ENCODE results near the gene KIAA1671.

KIAA1671 gene

DNA sequence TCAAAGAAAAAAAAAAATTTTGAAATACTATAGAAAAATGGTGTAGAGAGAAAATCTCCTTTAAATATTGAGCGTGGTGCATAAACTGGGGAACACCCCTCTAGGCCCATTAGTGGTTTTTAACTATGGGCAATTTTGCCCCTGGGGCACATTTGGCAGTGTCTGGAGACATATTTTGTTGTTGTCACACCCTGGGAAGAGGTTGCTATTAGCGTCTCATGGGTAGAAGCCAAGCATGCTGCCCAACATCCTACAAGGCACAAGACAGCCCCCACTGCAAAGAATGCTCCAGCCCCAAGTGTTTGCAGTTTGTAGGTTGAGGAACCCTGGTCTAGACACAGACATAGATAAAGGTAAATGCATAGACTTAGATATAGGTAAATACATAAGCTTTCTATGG lies 92.6 kb downstream of the KIAA1671 start:
- no peaks in the 10 kb centered on the region for H3K9me3 Mint-ChIP-seq
- no peak overlapping the region for H3K4me3 Mint-ChIP-seq
- H3K36me3 Mint-ChIP-seq, result no peaks in the 10 kb centered on the region
- ATAC-seq (ENCODE audit: low read depth) (no peak), DNase-seq (ENCODE audit: low spot score in 2 of 2) (no peak)
- no peak overlapping the region for H3K27ac Mint-ChIP-seq
- peaks cover 7% of the 10 kb centered on the region for H3K27me3 Mint-ChIP-seq
- H3K4me1 Mint-ChIP-seq, result no peaks in the 10 kb centered on the region

DNA sequence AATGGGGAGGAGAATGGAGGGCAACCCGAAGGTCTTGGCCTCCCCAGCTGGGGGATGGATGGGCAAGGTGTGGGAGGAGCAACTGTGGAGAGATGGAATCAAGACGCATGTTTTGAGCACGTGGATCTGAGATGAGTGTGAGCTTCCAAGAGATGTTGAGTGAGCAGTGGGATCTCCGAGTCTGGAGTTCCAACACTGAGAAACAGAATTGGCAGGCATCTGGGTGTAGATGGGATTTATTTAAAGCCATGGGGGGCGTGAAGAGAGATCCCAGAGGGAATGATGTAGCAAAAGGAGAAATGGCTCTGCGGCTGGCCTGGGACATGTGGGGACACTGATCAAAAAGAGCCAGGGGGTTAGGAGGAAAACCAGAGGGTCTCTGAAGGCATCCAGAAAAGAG lies 95.6 kb downstream of the KIAA1671 start:
- peaks cover 9% of the 10 kb centered on the region for H3K27me3 Mint-ChIP-seq
- ATAC-seq (ENCODE audit: low read depth) (no peak), DNase-seq (ENCODE audit: low spot score in 2 of 2) (no peak)
- H3K4me3 Mint-ChIP-seq, result no peak overlapping the region
- H3K9me3 Mint-ChIP-seq, result peaks cover 2% of the 10 kb centered on the region
- H3K27ac Mint-ChIP-seq, result no peak overlapping the region
- H3K4me1 Mint-ChIP-seq, result no peaks in the 10 kb centered on the region
- H3K36me3 Mint-ChIP-seq, result no peaks in the 10 kb centered on the region

DNA sequence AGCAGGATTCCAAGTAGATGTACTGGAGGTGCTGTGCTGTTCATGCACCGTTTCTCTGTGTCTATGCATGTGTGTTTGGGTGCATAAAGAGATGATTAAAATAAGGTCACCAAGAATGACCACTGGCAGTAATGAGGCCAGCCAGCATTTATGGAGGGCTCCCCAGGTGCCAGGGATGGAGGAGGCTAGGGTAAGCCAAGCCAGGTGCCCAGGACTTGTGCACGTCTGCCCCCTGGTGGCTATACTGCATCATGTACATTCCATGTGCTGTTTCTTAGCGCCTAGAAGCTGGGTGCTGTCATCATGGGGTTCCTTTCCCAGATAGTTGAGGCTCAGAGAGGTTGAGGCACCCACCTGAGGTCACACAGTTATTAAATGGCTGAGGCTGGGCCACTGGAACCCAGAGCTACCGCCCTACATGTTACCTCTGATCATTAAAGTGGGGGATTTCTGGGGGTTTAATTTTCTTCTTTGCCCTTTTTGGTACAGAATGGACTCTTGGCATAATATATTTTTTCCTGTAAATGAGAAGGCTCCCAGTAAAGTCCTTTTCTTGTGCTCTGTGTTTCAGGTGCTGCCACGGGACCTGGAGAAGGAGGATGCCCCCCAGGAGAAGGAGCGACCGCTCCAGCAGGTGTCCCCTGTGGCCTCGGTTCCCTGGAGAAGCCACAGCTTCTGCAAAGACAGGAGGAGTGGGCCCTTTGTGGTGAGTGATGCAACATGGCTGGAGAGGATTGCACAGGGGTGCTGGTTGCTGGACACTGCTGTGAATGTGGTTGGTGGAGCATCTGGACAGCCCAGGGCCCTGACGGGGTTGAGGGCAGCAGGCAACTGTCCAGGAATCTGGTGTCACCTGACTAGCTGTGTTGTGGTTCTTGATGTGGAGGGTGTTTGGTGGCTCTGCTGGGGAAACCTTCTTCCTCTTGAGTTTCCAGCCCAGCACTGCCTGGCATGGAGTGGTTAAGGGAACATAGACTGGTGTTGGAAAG lies 96.4 kb downstream of the KIAA1671 start:
- H3K9me3 Mint-ChIP-seq, result peaks cover 2% of the 10 kb centered on the region
- peaks cover 6% of the 10 kb centered on the region for H3K27me3 Mint-ChIP-seq
- H3K27ac Mint-ChIP-seq, result no peak overlapping the region
- ATAC-seq (ENCODE audit: low read depth) (no peak), DNase-seq (ENCODE audit: low spot score in 2 of 2) (peak; percentile 21 to 49)
- no peaks in the 10 kb centered on the region for H3K36me3 Mint-ChIP-seq
- no peaks in the 10 kb centered on the region for H3K4me1 Mint-ChIP-seq
- no peak overlapping the region for H3K4me3 Mint-ChIP-seq

DNA sequence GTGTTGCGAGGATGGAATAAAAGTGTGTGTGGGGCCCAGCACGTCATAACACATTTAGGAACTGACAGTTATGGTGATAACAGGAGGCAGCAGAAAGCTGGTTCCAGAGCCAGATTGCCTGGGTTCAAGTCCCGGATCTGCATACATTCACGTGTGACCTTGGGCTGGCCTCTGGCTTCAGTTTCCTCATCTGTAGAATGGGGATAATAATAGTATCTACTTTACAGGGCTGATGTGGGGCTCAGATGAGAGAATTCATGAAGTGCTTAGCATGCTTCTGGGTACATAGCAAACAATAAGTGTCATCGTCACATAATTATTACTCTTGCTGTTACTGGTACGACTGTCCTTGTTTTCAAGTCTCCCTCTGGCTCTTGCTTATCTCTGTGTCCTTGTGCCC lies 97.3 kb downstream of the KIAA1671 start:
- Mint-ChIP-seq H3K4me1 (no peaks in the 10 kb centered on the region), H3K27ac (no peak overlapping the region), H3K4me3 (no peak overlapping the region), H3K9me3 (peaks cover 2% of the 10 kb centered on the region), H3K27me3 (peaks cover 6% of the 10 kb centered on the region), H3K36me3 (no peaks in the 10 kb centered on the region)
- DNase-seq (ENCODE audit: low spot score in 2 of 2) (no peak), ATAC-seq (ENCODE audit: low read depth) (no peak)

DNA sequence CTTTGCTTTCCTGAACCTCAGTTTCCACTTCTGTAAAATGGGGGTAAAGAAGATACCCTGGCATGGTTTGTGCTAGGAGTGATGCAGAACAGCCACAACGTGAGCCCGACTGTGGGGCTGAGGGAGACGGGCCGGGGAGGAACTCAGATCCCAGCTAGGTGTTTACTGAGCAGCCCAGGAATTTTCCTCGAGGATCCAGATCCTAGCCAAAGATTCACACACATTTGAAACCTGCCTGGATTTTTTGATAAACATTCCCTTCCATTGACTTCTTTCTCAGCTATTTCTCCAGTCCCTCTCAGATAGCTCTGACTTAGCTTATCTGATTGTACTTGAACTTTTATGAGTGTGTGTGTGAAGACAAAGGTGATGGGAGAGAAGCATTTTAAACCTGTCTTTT lies 98.0 kb downstream of the KIAA1671 start:
- Mint-ChIP-seq H3K27ac (no peak overlapping the region), H3K4me1 (no peaks in the 10 kb centered on the region), H3K36me3 (no peaks in the 10 kb centered on the region), H3K27me3 (peaks cover 9% of the 10 kb centered on the region), H3K4me3 (no peak overlapping the region), H3K9me3 (peaks cover 2% of the 10 kb centered on the region)
- DNase-seq (ENCODE audit: low spot score in 2 of 2) (no peak), ATAC-seq (ENCODE audit: low read depth) (no peak)

DNA sequence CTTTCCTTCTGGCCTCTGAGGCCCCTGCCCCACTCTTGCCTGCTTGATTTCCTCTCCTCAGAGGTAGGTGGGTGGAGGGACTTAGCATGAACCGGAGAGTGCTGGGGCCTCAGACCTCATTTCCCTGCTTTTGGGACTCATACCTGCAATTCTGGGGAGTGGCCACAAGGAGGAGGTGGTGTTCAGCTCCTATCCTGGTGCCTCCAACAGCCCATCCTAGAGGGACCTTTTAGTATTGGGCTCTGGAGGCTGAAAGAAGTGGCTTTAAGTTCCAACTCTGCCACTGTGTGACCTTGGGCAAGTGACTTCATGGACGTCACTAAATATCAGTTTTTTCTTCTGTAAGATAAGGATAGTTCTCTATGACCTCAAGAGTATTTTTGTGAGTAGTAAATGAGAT lies 98.6 kb downstream of the KIAA1671 start:
- Mint-ChIP-seq H3K4me1 (no peaks in the 10 kb centered on the region), H3K27me3 (peaks cover 9% of the 10 kb centered on the region), H3K9me3 (peaks cover 2% of the 10 kb centered on the region), H3K27ac (no peak overlapping the region), H3K36me3 (no peaks in the 10 kb centered on the region), H3K4me3 (no peak overlapping the region)
- DNase-seq (ENCODE audit: low spot score in 2 of 2) (no peak), ATAC-seq (ENCODE audit: low read depth) (no peak)

DNA sequence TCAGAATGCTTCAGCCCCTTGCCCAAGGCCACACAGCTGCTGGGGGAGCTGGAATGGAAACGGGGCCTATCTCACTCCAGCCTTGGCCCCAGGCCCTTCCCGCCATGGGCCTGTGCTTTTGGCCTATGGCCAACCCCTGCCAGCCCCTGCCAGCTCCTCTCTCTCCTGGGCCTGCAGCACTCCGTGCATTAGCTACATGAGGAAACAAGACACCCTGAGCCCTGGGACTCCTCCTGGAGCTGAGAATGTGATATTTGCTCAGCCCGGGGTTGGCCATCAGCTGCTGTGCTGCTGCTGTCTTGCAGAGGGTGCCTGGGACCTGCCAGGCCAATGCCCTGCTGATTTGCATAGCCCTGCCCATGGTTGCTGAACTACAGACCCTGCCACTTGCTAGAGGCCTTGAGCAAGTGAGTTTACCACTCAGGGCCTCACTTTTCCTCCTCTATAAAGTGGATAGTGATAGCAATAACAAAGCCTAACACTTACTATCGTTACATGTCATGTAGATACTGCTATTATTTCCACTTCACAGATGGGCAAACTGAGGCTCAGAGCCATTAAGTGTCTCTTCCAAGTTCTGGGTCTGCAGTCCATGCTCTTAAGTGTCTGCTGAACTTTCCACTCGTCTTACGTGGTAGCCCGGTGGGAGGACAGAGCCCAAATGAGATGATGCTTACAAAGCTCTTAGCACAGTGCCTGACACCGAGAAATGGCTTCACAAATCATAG lies 99.6 kb downstream of the KIAA1671 start:
- peaks cover 2% of the 10 kb centered on the region for H3K4me1 Mint-ChIP-seq
- no peak for ATAC-seq (ENCODE audit: low read depth)
- peaks cover 2% of the 10 kb centered on the region for H3K9me3 Mint-ChIP-seq
- peaks cover 13% of the 10 kb centered on the region for H3K27me3 Mint-ChIP-seq
- DNase-seq (ENCODE audit: low spot score in 2 of 2), result no peak
- no peaks in the 10 kb centered on the region for H3K36me3 Mint-ChIP-seq
- no peak overlapping the region for H3K4me3 Mint-ChIP-seq
- no peak overlapping the region for H3K27ac Mint-ChIP-seq

DNA sequence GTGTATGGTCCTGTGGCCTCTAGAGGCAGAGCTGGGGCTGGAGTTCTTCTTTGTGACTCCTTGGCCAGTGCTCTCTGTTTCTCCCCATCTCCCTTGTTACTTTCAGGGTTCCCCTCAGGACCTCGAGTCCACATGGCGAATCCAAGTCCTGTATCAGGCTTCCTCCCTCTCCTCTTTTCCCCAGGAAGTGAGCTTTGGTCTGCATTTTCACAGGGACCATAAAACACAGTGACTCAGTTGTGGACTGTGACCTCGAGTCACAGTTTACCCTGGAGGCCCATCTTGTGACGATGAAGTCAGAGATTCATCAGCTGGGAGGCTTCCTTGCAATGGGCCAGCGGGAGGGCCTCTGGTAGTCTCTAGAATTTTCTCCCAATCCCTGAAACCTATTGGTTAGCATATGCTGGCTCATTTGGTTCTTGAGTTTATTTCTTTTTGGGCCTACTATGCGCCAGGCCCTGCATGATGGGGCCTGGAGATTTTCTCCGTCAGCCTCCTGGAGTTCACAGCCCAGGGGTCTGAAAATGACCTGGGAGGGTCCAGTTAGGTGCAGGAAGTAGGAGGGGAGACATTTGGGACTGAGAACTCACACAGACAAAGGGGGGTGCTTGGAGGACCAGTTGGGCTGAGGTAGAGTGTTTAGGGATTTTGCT lies 100.8 kb downstream of the KIAA1671 start:
- Mint-ChIP-seq H3K4me1 (peaks cover 2% of the 10 kb centered on the region), H3K27ac (no peak overlapping the region)
- DNase-seq (ENCODE audit: low spot score in 2 of 2), result no peak

DNA sequence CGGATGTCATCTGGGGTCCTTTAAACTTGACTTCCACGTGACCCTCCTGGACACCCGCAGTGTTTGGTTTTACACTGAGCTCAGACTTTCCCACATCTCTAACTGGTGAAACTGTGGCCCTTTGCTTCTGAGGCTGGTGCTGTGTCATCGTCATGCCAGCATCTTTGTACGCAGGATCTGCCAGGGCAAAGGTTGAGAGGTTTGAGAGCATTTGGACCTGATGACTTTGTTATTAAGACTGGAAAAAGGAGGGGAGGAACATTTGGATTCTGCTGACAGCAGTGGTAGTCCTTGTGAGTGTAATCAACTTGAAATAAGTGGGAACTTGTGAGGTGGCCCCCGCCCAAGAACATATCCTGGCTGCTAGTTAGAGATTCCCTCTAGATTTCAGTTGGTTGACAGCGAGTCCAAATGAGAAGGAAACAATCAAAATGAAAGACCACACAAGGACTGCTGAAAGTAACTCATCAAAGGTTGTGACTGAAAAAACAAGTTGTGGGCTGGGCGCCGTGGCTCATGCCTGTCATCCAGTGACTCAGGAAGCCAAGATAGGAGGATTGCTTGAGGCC lies 102.5 kb downstream of the KIAA1671 start:
- Mint-ChIP-seq H3K4me3 (no peak overlapping the region), H3K4me1 (peaks cover 2% of the 10 kb centered on the region), H3K9me3 (peaks cover 2% of the 10 kb centered on the region), H3K27me3 (peaks cover 18% of the 10 kb centered on the region), H3K27ac (no peak overlapping the region), H3K36me3 (no peaks in the 10 kb centered on the region)
- no peak for ATAC-seq (ENCODE audit: low read depth)
- no peak for DNase-seq (ENCODE audit: low spot score in 2 of 2)

More for the DNA sequence above, 100.8 kb downstream of the KIAA1671 start:
- H3K27me3 Mint-ChIP-seq, result peaks cover 9% of the 10 kb centered on the region
- ATAC-seq (ENCODE audit: low read depth), result no peak
- no peak overlapping the region for H3K4me3 Mint-ChIP-seq
- H3K9me3 Mint-ChIP-seq, result peaks cover 2% of the 10 kb centered on the region
- no peaks in the 10 kb centered on the region for H3K36me3 Mint-ChIP-seq

DNA sequence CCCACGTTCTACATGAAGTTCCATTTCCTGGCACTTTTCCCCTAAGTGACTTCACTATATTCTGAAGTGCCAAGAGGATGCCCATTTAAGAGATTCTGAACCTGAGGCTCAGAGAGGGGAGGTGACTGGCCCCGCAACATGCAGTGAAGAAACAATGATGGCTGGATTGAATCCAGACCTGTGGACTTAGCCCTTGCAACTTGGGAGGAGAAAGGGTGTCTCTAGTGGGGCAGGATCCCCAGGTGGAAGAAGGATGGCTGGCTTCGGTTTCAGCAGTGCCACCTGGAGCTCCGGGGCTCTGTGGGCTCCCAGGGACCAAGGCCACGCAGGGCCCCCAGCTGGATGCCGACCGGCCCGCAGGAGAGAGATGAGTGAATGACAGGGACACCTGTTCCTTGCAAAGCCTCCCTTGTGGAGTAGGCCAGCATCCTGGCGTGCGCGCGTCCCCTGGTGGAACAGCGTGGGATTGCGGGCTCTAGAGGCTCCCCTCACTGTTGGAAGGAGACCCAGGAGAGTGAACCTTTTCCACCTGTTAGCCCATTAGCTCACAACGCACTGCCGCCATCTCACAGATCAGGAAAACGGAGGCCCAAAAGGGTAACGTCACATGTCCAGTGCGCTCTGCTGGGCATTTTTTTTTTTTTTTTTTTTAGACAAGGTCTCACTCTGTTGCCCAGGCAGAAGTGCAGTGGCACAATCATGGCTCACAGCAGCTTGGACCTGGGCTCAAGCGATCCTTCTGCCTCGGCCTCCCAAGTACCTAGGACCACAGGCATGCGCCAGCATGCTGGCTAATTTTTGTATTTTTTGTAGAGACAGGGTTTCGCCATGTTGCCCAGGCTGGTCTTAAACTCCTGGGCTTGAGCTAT lies 104.7 kb downstream of the KIAA1671 start:
- Mint-ChIP-seq H3K9me3 (no peaks in the 10 kb centered on the region), H3K36me3 (no peaks in the 10 kb centered on the region), H3K4me1 (peaks cover 2% of the 10 kb centered on the region), H3K4me3 (no peak overlapping the region), H3K27me3 (peaks cover 19% of the 10 kb centered on the region), H3K27ac (no peak overlapping the region)
- peak in 1 of 2 donors; percentile 44 for DNase-seq (ENCODE audit: low spot score in 2 of 2)
- no peak for ATAC-seq (ENCODE audit: low read depth)

DNA sequence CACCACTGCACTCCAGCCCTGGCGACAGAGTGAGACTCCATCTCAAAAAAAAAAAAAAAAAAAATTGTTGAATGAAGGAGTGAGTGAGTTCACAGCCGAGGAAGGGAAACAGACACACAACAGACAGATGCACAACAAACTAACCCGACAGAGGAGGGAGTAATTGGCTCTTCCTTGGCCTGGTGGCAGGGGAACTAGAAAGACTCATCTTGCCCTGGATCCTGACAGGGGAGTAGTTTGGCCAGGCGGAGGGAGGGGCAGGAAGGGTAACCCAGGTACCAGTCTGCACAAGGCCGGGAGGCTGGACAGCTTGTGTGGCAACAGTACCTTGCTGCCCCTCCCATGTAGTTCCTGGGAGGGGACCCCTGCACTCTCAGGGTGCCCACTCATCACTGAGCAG lies 106.9 kb downstream of the KIAA1671 start:
- ATAC-seq (ENCODE audit: low read depth) (no peak), DNase-seq (ENCODE audit: low spot score in 2 of 2) (no peak)
- Mint-ChIP-seq H3K36me3 (no peaks in the 10 kb centered on the region), H3K27ac (no peak overlapping the region), H3K9me3 (no peaks in the 10 kb centered on the region), H3K4me1 (peaks cover 2% of the 10 kb centered on the region), H3K27me3 (peaks cover 23% of the 10 kb centered on the region), H3K4me3 (no peak overlapping the region)

DNA sequence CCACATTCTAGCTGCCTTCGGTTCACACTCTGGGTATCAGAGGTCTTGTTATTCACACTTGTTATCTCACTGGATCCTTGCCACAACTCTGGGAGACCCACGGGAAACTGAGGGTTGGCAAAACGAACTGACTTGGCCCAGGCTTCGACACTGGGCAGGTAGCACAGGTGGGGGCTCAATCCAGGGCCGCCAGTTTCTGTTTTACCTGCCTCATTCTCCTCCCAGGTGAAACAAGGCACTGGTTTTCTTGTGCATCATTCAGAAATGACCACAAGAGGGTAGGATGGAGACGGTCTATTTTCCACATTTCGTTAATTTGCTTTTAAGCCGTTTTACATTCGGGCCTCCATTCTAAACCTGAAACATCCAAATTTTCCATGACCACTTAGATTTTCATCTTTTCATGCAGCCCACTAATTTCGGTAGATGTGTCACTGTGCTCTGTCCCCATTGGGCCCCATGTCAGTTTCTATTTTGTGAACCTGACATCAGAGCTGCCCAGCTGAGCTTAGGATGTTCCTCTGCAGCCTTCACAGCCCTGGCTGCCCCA lies 108.1 kb downstream of the KIAA1671 start:
- Mint-ChIP-seq H3K36me3 (no peaks in the 10 kb centered on the region), H3K27me3 (peaks cover 19% of the 10 kb centered on the region), H3K27ac (no peak overlapping the region), H3K9me3 (no peaks in the 10 kb centered on the region), H3K4me3 (no peak overlapping the region), H3K4me1 (peaks cover 2% of the 10 kb centered on the region)
- no peak for ATAC-seq (ENCODE audit: low read depth)
- DNase-seq (ENCODE audit: low spot score in 2 of 2), result no peak

DNA sequence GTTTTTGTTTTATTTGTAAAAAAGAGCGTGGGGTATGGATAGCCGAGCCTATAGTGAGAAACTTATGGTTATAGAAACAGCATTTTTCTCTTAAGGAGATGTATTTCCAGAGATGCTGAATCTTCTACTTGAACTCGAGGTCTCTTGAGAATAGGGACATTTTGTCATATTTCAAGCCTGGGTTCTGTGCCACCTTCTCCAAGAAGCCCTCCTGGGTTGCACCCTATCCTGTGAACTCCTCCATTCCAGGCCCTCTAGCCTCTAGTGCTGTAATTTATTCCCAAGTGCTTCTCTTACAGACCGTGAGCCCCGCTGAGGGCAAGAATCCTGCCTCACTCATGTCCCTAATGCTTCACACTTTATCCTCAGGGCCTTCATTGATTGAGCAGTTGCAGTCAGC lies 108.6 kb downstream of the KIAA1671 start:
- ATAC-seq (ENCODE audit: low read depth) (no peak), DNase-seq (ENCODE audit: low spot score in 2 of 2) (no peak)
- Mint-ChIP-seq H3K4me1 (peaks cover 2% of the 10 kb centered on the region), H3K27me3 (peaks cover 19% of the 10 kb centered on the region), H3K36me3 (no peaks in the 10 kb centered on the region), H3K4me3 (no peak overlapping the region), H3K27ac (no peak overlapping the region), H3K9me3 (no peaks in the 10 kb centered on the region)

Measured in memory B cell (primary cell).